Cardiac fibroblast (primary cell): Measurements from ENCODE around the gene USP27X.

Experiments used
- DNase-seq, 2 donors: peaks; one replicate each; pipeline versions ENCODE4 v3.0.0 to v3.0.0-alpha.2; 2010; ENCODE audit warnings: low read depth in 2 of 2
- H3K4me3 ChIP-seq, 2 donors: replicated peaks in 1 of 2; 1 replicate in 1 of 2; 2 replicates in 1 of 2; pipeline ENCODE4 v1.5.1; 2011; ENCODE audit warnings: low read depth in 2 of 2, low read length in 2 of 2, mild to moderate bottlenecking in 2 of 2, moderate library complexity in 1 of 2
- TF ChIP-seq, protein P1 (sequence below): IDR thresholded peaks from one replicate; pipeline ENCODE4 v1.5.1; 2011; ENCODE audit warnings: low read depth, mild to moderate bottlenecking, low read length, inconsistent platforms

USP27X gene

DNA sequence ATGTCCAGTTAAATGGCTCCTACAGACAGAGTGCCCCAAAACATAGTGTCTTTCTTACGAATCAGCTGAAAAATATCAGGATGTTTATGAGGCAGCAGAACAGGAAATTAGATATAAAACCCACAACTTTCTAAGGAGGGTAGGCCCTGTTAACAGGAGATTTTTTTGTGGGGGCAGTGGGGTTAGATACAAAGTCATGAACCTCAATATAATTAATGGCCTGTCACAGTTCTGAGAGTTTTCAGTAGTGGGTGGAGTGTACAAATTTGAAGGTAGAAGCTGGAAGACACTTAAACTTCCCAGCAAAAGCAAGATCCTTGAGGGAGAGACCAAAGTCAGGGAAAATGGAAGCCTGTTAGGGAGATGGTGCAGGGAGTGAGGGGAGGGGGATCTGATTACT, 32.8 kb upstream of the USP27X start:
- TF ChIP-seq, protein P1, sequence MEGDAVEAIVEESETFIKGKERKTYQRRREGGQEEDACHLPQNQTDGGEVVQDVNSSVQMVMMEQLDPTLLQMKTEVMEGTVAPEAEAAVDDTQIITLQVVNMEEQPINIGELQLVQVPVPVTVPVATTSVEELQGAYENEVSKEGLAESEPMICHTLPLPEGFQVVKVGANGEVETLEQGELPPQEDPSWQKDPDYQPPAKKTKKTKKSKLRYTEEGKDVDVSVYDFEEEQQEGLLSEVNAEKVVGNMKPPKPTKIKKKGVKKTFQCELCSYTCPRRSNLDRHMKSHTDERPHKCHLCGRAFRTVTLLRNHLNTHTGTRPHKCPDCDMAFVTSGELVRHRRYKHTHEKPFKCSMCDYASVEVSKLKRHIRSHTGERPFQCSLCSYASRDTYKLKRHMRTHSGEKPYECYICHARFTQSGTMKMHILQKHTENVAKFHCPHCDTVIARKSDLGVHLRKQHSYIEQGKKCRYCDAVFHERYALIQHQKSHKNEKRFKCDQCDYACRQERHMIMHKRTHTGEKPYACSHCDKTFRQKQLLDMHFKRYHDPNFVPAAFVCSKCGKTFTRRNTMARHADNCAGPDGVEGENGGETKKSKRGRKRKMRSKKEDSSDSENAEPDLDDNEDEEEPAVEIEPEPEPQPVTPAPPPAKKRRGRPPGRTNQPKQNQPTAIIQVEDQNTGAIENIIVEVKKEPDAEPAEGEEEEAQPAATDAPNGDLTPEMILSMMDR: no peak
- no peak overlapping the region for H3K4me3 ChIP-seq
- no peak for DNase-seq

DNA sequence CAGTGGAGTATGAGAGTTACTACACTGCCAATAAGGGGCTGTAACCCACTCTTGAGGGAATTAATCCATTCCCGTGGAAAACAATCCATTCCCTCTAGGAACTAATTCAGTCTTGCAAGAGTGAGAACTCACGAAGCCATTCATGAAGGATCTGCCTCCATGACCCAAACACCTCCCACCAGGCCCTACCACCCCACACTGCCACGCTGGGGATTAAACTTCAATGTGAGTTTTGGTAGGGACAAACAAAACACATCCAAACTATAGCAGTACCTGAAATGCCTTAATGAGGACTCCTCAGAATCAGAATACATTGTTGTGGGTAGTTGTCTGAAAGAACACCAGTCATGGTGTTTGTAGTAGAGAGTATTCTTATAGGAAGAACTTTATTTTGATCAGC, 31.0 kb upstream of the USP27X start:
- DNase-seq: no peak
- H3K4me3 ChIP-seq: no peak overlapping the region
- TF ChIP-seq, protein P1: no peak

DNA sequence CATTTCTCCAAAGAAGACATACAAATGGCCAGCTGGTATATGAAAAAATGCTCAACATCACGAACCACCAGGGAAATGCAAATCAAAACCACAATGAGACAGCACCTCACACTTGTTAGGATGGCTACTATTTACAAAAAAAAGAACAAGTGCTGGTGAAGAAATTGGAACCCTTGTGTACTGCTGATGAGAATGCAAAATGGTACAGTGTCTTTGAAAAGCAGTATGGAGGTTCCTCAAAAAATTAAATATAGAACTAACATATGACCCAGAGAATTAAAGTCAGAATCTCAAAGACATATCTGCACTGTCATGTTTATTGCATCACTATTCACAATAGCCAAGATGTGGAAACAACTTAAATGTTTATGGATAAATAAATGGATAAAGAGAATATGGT, 29.3 kb upstream of the USP27X start:
- H3K4me3 ChIP-seq: no peak overlapping the region
- no peak for DNase-seq

DNA sequence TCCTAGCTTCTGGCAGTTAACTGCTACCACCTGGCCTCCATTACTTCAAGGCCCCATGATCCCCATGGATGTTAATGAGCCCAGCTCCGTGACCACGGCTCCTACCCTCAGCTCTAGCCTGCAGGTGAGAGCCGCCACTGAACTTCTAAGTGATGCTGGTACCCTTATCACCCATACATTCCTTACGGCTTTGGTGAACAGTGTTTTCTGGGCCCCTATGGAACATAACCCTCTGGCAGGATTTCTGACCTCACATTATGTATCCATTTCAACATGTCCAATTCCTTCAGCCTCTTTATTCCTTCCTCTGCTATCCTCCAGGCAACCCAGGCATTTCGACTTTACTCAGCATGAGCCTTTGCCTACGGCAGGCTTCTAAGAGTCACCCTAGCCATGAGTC, 25.6 kb upstream of the USP27X start:
- TF ChIP-seq, protein P1: no peak

More for the DNA sequence above, 29.3 kb upstream of the USP27X start:
- TF ChIP-seq, protein P1: no peak

DNA sequence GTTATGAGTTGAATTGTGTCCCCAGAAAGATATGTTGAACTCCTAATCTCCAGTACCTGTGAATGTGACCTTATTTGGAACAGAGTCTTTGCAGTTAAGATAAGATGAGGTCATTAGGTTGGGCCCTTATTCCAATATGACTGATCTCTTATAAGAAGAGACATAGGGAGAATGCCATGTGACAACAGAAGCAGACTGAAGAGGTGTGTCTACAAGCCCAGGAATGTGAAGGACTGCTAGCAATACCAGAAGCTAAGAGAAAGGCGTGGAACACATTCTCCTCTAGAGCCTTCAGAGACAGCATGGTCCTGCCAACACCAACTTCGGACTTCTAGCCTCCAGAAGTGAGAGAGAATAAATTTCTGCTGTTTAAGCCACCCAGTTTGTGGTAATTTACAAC, 22.5 kb upstream of the USP27X start:
- no peak overlapping the region for H3K4me3 ChIP-seq
- TF ChIP-seq, protein P1: no peak
- no peak for DNase-seq

More for the DNA sequence above, 25.6 kb upstream of the USP27X start:
- DNase-seq: no peak
- no peak overlapping the region for H3K4me3 ChIP-seq

DNA sequence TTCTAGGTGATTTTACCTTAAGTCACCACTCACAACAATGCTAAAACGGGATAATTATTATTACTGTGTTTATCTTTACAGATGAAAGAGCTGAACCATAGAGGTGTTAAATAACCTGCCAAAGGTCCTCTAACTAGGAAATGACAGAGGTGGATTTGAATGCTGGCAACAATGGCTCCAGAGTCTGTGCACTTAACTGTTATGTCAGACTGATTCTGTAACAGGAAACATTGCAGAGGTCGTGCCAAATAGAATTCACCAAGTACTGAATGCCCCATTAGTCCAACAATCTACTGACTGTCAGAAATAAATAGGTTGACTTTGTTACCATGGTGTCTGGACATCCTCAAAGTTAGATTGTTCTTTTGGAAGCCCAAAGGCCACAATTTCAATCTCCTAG, 20.9 kb upstream of the USP27X start:
- DNase-seq: no peak
- TF ChIP-seq, protein P1: no peak
- H3K4me3 ChIP-seq: no peak overlapping the region

DNA sequence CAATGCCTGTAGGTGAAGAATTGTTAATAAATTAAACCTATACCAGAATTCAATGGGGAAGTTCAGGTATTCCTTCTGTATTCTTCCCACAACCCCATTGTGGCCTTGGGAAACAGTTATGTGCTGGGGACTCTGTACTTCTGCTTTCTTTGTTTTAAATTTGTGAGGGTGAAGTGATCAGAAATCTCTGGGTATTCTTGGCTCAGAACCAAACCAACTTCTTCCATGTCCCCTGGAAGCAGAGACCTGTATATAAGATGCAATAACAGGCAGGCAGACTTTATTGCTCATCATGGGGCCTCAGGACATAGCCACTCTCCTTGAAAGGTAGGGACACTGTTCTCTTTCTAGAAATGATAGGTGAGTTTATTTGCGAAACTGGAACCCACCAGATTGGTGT, 19.8 kb upstream of the USP27X start:
- no peak for DNase-seq

More for the DNA sequence above, 19.8 kb upstream of the USP27X start:
- TF ChIP-seq, protein P1: no peak
- H3K4me3 ChIP-seq: no peak overlapping the region
